Colonic mucosa (tissue), 4 donors: ENCODE data around the gene DIPK1C. TPM values are rescaled to one million over a fixed set of nuclear protein-coding genes. Genes with fewer than 3 reads are reported as not detected.

Experiments
- DNase-seq: peaks from one replicate; pipeline ENCODE4 v3.0.0-alpha.2; 2020
- H3K27ac ChIP-seq: fragments of 200-600 bp; one replicate; pipeline ENCODE4 v1.8.0; 2021
- H3K27me3 ChIP-seq: fragments of 200-600 bp; one replicate; pipeline ENCODE4 v1.8.0; 2021
- H3K36me3 ChIP-seq: fragments of 200-600 bp; one replicate; pipeline ENCODE4 v1.8.0; 2021
- H3K4me1 ChIP-seq: fragments of 200-600 bp; one replicate; pipeline ENCODE4 v1.8.0; 2021; ENCODE audit warnings: mild to moderate bottlenecking
- H3K4me3 ChIP-seq: fragments of 200-600 bp; one replicate; pipeline ENCODE4 v1.8.0; 2021
- H3K9ac ChIP-seq, 2 donors: one replicate each; pipeline ENCODE4 v1.7.0; 2013; ENCODE audit warnings: control low read depth in 2 of 2, low read depth in 2 of 2, low read length in 2 of 2
- H3K9me3 ChIP-seq: fragments of 200-600 bp; one replicate; pipeline ENCODE4 v1.8.0; 2021
- CTCF ChIP-seq: fragments of 200-600 bp; IDR thresholded peaks from one replicate; pipeline ENCODE4 v1.8.0; 2022; ENCODE audit warnings: antibody characterized with exemption, mild to moderate bottlenecking
- intact Hi-C: fragments of 100-400 bp; cut with DNase I; formaldehyde crosslinking; loops from one replicate; pipeline ENCODE4 v1.14.1; 2022
- total RNA-seq, 2 donors: library from RNA; stranded (reverse); fragmentation: NEBNext Ultra II Directional in 1 of 2; extraction: Animal tissue kit (Norgen Biotek cat#: 25700) in 1 of 2; gene quantifications; one replicate each; pipeline ENCODE4 v1.2.1, GENCODE V29; 2021
- donor health status: healthy.
- donor health status: DM: no; HTN: no; CAD: no.
- donor health status: DM: no; HTN: no; CAD: no.

The DIPK1C gene
- total RNA-seq, 2 donors from 2014 or later = 0.24 TPM; not detected in 1

DNA sequence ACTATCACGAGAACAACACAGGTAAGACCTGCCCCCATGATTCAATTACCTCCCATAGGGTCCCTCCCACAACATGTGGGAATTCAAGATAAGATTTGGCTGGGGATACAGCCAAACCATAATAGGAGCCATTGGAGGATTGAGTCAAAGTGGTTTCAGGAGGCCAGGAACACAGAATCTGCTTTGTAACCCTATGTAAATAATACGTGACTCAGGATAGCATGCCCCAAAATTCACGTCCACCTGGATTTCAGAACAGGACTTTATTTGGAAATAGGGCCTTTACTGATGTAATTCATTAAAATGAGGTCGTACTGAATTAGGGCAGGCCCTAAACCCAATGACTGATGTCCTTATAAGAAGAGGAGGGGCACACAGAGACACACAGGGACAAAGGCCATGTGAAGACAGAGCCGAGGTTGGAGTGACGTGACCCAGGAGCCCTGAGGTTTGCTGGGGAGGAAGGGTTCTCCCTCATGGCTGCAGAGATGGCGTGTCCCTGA, 23.1 kb upstream of the DIPK1C start:
- no peak overlapping the region for H3K9ac ChIP-seq
- no peak overlapping the region for H3K4me3 ChIP-seq
- intact Hi-C loops = no loop called here
- no peak for DNase-seq
- no peaks in the 10 kb centered on the region for H3K27me3 ChIP-seq
- no peak overlapping the region for H3K27ac ChIP-seq
- TF ChIP-seq CTCF = no peak
- no peaks in the 10 kb centered on the region for H3K36me3 ChIP-seq
- no peaks in the 10 kb centered on the region for H3K9me3 ChIP-seq
- no peaks in the 10 kb centered on the region for H3K4me1 ChIP-seq

GRCh38 chr18:74479486-74480148, 22.5 kb upstream of the DIPK1C start:
- Histone ChIP-seq H3K36me3 (no peaks in the 10 kb centered on the region), H3K4me1 (no peaks in the 10 kb centered on the region), H3K9ac (no peak overlapping the region), H3K4me3 (no peak overlapping the region), H3K27me3 (no peaks in the 10 kb centered on the region), H3K9me3 (no peaks in the 10 kb centered on the region), H3K27ac (no peak overlapping the region)
- DNase-seq = no peak
- intact Hi-C loops = no loop called here
- no peak for TF ChIP-seq CTCF

DNA sequence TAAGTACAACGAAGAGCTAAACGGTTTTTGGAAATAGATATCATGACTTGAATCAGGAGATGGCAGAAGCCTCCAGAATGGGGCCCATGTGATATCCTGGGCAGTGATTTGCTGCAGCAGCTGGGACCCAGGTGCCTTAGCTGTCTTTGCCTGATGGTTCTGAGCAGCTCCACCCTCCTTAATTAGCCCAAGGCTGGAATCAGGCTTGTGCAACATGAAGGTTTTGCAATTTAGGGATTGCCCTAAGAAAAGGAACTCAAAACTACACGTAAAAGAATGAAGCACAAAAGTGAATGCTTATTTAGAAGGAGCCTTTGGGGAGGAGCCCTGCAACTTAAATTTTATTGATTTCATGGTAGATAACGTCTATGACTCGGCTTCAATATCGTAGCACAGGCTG, 21.8 kb upstream of the DIPK1C start:
- Histone ChIP-seq H3K27me3 (no peaks in the 10 kb centered on the region), H3K9me3 (no peaks in the 10 kb centered on the region), H3K9ac (no peak overlapping the region), H3K4me1 (no peaks in the 10 kb centered on the region), H3K4me3 (no peak overlapping the region), H3K27ac (no peak overlapping the region), H3K36me3 (no peaks in the 10 kb centered on the region)
- intact Hi-C loops = no loop called here
- DNase-seq = no peak
- TF ChIP-seq CTCF = no peak

- H3K4me3 ChIP-seq = no peak overlapping the region
- no peaks in the 10 kb centered on the region for H3K9me3 ChIP-seq
- no peak overlapping the region for H3K27ac ChIP-seq
- no peak overlapping the region for H3K9ac ChIP-seq
- TF ChIP-seq CTCF = no peak
- no peaks in the 10 kb centered on the region for H3K4me1 ChIP-seq
- H3K27me3 ChIP-seq = no peaks in the 10 kb centered on the region
- intact Hi-C loops = no loop called here
- no peaks in the 10 kb centered on the region for H3K36me3 ChIP-seq
- no peak for DNase-seq
Observed at GRCh38 chr18:74478316-74478715, 21.2 kb upstream of the DIPK1C start.

DNA sequence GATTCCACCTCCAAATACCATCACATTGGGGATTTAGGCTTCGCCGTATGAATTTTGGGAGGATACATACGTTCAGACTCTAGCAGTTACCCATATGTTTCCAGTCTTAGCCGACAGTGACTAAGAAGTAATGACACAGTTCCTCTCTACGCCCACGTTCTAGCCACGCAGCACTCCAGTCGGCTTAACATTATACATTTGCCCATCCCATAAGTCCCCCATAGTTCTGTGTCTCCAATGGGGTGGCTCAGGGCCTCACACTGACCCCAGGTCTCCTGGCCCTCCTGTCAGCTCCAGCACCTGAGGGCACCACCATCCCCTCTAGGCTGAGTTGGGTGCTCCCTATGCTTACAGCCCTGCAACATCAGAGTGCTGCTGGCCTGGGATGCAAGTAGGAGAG, 20.7 kb upstream of the DIPK1C start:
- intact Hi-C loops = no loop called here
- no peak for DNase-seq
- Histone ChIP-seq H3K4me1 (no peaks in the 10 kb centered on the region), H3K9ac (no peak overlapping the region), H3K9me3 (no peaks in the 10 kb centered on the region), H3K27me3 (no peaks in the 10 kb centered on the region), H3K36me3 (no peaks in the 10 kb centered on the region), H3K27ac (no peak overlapping the region), H3K4me3 (no peak overlapping the region)
- TF ChIP-seq CTCF = no peak
